Islet precursor cell (in vitro differentiated cells): ENCODE data around the gene SPIRE2.
A peak's percentile ranks its signal among the peaks of the same experiment; 100 is the strongest.
"Not testable (repeated sequence)": the region's sequence is repeated elsewhere in the genome, so short reads cannot be mapped to it uniquely, and the experiment has no call there.

Experiments
- DNase-seq: peaks from one replicate; pipeline ENCODE4 v3.0.0-alpha.2; 2018

SPIRE2 gene

GRCh38 chr16:89808475-89808874 is 19.8 kb upstream of the SPIRE2 start:
- DNase-seq: no peak

- DNase-seq: no peak
Measured at GRCh38 chr16:89811321-89811720, 17.0 kb upstream of the SPIRE2 start.

GRCh38 chr16:89815639-89816348 is 12.5 kb upstream of the SPIRE2 start:
- no peak for DNase-seq

- peak; percentile 67 for DNase-seq
Measured at GRCh38 chr16:89818851-89819403, 9.3 kb upstream of the SPIRE2 start.

GRCh38 chr16:89819448-89819847 is 8.8 kb upstream of the SPIRE2 start:
- not testable (repeated sequence) for DNase-seq

GRCh38 chr16:89821438-89822187 is 6.7 kb upstream of the SPIRE2 start:
- no peak for DNase-seq

GRCh38 chr16:89822188-89823086 is 5.8 kb upstream of the SPIRE2 start:
- DNase-seq: peak; percentile 77

GRCh38 chr16:89823087-89823823 is 5.0 kb upstream of the SPIRE2 start:
- no peak for DNase-seq

- not testable (repeated sequence) for DNase-seq
Measured at GRCh38 chr16:89823824-89824148, 4.5 kb upstream of the SPIRE2 start.

GRCh38 chr16:89826531-89827382 is 1.5 kb upstream of the SPIRE2 start:
- DNase-seq: no peak

GRCh38 chr16:89827383-89828198 is 684 bp upstream of the SPIRE2 start:
- peak; percentile 76 for DNase-seq

- no peak for DNase-seq
Measured at GRCh38 chr16:89828870-89829629, 775 bp downstream of the SPIRE2 start.

- DNase-seq: no peak
Measured at GRCh38 chr16:89829630-89830437, 1.6 kb downstream of the SPIRE2 start.

GRCh38 chr16:89831810-89832328 is 3.6 kb downstream of the SPIRE2 start:
- no peak for DNase-seq

- DNase-seq: not testable (repeated sequence)
Measured at GRCh38 chr16:89833664-89834363, 5.5 kb downstream of the SPIRE2 start.

GRCh38 chr16:89834813-89835363 is 6.6 kb downstream of the SPIRE2 start:
- DNase-seq: not testable (repeated sequence)

- DNase-seq: not testable (repeated sequence)
Measured at GRCh38 chr16:89836484-89836883, 8.2 kb downstream of the SPIRE2 start.
